Stimulated activated CD4-positive, alpha-beta T cell treated with anti-CD3 and anti-CD28 coated beads, Interleukin-1b, Interleukin-23, amount 100 ng/mL, for 4 hours (primary cell): Measurements from ENCODE around the gene ZFP57.
A peak's percentile ranks its signal among the peaks of the same experiment; 100 is the strongest.

Source experiments
- DNase-seq, 2 donors: peaks; one replicate each; pipeline ENCODE4 v3.0.0-alpha.2; 2020; ENCODE audit warnings: low read depth in 2 of 2

ZFP57 gene

GRCh38 chr6:29680904-29681303 lies at the start of gene ZFP57:
Gene ZFP57, minus strand, starts transcription at chr6:29681152. Its CDS starts 4,149 bp downstream, at chr6:29677003.
- DNase-seq = no peak

DNA sequence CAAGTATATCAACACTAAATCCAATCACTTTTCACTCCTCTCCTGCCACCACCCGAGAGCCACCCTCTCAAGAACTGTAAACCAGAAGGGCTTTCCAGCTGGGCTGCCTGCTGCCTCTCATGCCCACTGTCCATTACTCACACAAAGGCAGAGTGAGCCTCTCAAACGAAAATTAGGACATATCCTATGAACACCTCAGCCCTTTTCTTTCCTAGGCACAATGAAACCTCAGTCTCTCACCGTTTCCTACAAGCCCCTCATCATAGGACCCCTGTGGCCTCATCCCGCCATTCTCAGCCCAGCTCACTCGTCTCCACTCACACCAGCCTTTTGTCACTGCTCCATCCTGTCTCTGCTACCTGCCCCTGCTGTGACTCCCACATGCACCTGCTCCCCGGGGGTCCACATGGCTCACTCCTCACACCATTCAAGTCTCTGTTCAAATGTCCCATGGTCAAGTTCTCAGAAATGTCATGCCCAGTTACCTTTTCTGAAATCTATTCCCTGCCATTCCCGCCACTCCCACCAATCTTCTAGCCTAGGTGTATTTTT lies 49.7 kb upstream of the ZFP57 start:
- DNase-seq = no peak

GRCh38 chr6:29729774-29730328 lies 48.9 kb upstream of the ZFP57 start:
- no peak for DNase-seq

GRCh38 chr6:29728875-29729270 lies 47.9 kb upstream of the ZFP57 start:
- no peak for DNase-seq

DNA sequence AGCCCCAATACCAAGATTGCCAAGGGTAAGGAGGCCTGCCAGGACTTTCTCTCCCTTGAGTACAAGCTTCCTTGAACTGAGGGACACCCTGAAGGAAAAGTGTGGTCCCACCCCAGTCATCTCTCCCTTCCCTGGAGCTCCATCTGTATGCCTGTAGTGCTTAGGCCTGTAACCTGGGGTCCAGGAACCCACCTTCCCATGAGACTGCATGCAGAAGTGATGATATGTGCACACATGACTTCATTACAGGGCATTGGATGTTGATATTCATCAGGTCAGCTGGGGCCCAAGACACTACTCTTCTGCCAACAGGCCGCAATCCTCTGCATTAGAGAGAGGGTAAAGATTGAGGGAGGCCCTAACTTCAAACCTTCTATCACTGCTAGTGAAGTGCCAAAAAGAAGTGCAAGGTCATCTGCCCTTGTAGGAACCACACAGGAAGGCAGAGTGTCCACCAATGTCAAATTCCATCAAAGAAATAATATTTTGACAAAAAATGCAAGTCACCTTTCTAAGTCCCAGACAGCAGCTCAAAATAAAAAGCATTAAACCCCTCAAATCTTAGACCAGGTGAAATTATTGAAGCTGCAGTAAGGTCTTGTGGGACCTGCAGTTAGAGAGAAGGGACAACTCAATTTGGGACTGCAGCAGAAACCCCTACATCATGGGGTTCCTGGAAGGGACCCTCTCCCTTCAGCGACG lies 47.4 kb upstream of the ZFP57 start:
- no peak for DNase-seq

- DNase-seq = no peak
These were observed 46.7 kb upstream of the ZFP57 start for GRCh38 chr6:29727637-29728036.

- no peak for DNase-seq
These were observed 45.7 kb upstream of the ZFP57 start for GRCh38 chr6:29726571-29727194.

- DNase-seq = no peak
These were observed 45.0 kb upstream of the ZFP57 start for GRCh38 chr6:29726001-29726400.

GRCh38 chr6:29724937-29725869 lies 44.3 kb upstream of the ZFP57 start:
- no peak for DNase-seq

GRCh38 chr6:29723666-29724588 lies 43.0 kb upstream of the ZFP57 start:
- DNase-seq = peak; percentile 73 to 86

GRCh38 chr6:29723262-29723665 lies 42.3 kb upstream of the ZFP57 start, which contains the start of gene HLA-F:
Gene HLA-F, plus strand, starts transcription at chr6:29723434. Its CDS starts 30 bp downstream, at chr6:29723464.
- DNase-seq = peak; percentile 63 to 64

DNA sequence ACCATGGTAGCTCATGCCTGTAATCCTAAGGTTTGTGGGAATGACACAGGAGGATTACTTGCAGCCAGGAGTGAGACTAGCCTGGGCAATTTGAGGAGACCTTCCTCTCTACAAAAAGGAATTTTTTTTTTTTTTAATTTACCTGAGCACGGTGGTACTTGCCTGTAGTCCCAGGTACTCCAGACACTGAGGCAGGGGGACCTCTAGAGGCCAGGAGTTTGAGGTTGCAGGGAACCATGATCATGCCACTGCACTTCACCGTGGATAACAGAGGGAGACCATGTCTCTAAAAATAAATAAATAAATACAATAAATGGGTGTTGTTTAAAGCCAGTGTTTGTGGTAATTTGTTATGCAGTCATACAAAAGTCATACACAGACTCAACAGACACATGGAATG lies 39.9 kb upstream of the ZFP57 start:
- DNase-seq = no peak

- no peak for DNase-seq
These were observed 29.5 kb upstream of the ZFP57 start for GRCh38 chr6:29710281-29710941.

- no peak for DNase-seq
These were observed 28.2 kb upstream of the ZFP57 start for GRCh38 chr6:29709188-29709587.

DNA sequence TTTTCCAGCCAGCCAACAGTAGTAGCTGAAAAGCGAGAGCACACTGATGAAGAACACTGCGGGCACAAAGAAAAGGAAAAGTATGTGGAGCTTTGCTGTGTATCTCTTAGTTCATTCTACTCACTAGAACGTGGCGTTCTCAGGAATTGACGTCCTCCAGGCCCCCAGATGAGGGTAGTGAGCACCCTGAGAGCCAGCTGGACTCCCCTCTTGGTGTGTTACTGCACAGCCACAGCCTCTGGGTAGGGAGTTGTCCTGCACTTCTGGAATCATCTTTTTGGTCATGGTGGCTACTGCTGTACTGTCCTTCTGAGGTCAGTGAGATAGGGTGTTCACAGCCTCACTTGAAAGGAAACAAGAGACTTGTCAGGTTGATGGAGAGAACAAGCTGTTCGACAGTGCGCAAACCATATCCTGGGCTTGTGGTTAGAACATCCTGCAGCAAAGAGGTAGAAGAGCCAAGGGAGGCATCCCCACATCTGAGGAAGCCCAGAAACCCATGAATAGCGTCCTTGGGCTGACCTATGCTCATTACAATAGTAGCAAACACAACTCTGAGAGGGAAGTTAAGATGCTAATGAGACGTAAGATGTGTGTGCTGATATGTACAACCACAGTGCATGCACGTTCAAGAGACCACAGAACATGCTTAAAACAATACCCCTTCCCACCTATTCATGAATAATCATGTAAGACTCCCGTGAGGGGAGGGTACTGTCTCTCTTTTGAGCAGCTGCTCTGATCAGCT lies 27.7 kb upstream of the ZFP57 start:
- no peak for DNase-seq

GRCh38 chr6:29705389-29706231 lies 24.7 kb upstream of the ZFP57 start:
- no peak for DNase-seq

DNA sequence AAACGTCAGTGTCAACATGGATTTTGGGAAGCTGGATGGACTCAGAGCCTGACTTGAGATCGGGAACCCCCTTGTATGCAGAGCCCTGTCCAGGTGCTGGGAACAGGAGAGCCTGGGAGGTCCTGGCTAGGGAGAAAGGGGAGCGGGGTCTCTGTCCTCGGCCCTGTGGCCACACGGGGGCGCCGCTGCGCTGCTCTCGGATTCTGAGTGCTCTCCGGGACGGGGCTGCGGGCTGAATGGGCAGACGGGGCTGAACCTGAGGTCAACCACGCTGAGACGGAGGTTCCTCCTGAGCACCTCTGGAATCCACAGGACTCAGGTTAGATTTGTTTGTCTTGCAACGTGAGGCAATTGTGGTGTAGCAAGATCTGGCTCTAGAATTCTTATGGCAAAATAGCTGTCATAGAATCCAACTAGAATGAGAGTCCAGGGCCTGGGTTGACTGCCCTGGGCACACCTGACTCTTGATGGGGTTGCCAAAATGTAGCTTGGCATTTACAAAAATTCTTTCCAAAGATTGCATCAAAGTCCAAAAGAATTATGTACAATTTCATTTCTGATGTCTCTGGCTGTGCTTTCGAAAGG lies 21.7 kb upstream of the ZFP57 start:
- DNase-seq = peak; percentile 77 to 79
